Fibroblast of pulmonary artery (primary cell): ENCODE results near the gene PRDM16.

ENCODE experiments used
- DNase-seq: peaks from one replicate; pipeline ENCODE4 v3.0.0-alpha.2; 2010; ENCODE audit warnings: low read depth
- H3K4me3 ChIP-seq: replicated peaks from 2 replicates; pipeline ENCODE4 v1.5.1; 2011; ENCODE audit warnings: low read depth, mild to moderate bottlenecking, control low read depth, low read length, moderate library complexity
- TF ChIP-seq, protein P1 (sequence below): IDR thresholded peaks from 2 replicates; pipeline ENCODE4 v1.5.1; 2011; ENCODE audit warnings: mild to moderate bottlenecking, control low read depth, low read length, inconsistent platforms; ENCODE audit errors: missing control alignments

The PRDM16 gene

DNA sequence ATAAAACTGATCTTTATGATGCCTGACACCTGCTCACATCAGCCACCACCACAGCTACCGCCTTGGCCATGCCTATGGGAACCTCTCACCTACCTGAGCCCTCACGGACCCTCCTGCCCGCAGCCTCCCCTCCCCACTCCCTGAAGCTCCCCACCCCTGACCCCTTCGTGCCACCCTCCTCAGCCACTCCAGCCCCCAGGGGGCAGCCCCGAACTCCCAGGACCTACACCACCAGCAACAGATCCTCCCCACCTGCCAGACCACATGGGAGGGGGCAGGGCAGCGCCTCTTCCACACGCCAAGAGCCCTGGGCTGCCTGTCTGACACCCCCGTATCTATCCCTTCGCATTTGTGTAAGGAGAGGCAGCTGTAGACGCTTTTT is 371.3 kb downstream of the PRDM16 start:
- no peak overlapping the region for H3K4me3 ChIP-seq
- TF ChIP-seq, protein P1, sequence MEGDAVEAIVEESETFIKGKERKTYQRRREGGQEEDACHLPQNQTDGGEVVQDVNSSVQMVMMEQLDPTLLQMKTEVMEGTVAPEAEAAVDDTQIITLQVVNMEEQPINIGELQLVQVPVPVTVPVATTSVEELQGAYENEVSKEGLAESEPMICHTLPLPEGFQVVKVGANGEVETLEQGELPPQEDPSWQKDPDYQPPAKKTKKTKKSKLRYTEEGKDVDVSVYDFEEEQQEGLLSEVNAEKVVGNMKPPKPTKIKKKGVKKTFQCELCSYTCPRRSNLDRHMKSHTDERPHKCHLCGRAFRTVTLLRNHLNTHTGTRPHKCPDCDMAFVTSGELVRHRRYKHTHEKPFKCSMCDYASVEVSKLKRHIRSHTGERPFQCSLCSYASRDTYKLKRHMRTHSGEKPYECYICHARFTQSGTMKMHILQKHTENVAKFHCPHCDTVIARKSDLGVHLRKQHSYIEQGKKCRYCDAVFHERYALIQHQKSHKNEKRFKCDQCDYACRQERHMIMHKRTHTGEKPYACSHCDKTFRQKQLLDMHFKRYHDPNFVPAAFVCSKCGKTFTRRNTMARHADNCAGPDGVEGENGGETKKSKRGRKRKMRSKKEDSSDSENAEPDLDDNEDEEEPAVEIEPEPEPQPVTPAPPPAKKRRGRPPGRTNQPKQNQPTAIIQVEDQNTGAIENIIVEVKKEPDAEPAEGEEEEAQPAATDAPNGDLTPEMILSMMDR = no peak
- DNase-seq = no peak

DNA sequence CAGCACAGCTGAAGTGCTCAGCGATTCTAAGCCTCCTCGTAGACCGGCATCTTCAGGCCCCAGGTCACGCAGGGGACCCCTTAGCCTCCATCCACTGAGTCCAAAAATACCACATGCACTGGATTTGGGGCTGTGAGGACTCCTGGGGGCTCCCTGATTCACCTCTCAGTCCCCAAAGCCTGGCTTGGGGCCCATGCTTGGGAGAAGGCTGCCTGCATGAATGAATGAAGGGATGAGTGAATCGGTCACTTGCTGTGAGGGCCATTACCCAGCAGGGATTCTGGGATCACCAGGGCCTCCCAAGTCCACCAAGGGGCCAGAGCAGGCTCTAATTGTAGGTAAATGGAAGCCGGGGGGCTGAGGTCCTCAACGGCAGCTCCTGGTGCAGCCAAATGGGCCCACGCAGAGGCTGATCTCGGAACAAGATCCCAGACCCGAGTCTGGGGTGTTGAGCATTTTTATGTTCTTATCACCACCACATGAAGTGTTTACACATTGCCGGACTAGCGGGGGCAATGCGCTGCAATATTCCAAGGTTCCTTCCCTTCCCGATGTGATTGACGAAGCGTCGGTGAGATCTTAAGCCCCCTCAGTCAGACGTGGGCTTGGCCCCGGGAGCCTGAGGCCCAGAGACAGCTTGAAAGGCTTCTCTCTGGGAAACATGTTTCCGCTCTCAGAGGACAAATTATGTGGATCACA is 371.9 kb downstream of the PRDM16 start:
- TF ChIP-seq, protein P1 = no peak
- no peak for DNase-seq
- no peak overlapping the region for H3K4me3 ChIP-seq

DNA sequence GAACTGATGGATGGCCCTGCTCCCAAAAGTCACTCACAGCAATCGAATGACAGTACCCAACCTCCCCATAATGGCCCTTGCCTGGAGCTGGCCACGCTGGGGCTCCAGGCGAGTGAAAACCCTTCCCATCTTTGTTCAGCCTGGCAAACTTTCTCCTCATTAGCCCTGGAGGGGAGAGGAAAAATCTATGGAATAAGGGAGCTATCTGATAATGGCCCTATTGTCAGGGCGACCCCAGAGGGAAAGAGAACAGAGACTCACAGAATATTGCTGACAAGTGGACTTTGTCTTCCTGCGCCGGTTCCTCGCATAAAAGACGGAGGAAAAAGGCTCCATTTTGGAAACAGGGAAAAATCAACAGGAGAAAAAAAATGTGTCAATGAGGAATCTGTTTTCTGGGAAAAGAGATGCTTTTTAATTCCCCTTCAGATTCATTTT is 372.4 kb downstream of the PRDM16 start:
- TF ChIP-seq, protein P1 = no peak
- no peak for DNase-seq
- H3K4me3 ChIP-seq = no peak overlapping the region

DNA sequence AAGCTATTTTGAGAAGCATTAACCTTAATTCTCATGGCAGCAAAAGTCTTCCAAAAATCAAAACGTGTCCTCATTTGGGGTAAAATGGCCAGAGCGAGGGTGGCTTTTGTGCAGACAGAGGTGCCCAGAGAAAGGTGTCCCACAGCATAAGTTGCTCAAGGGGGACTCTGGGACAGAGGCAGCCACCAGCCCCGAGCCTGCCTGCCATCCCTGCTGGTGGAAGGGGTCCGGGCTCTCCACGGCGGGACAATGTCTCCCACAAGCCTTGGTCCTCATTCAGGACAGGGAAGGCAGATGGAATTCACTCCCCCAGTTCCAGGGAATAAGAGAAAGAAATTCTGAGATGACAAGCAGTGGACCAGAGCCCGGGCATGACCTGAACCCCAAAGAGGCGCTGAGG is 372.9 kb downstream of the PRDM16 start:
- no peak overlapping the region for H3K4me3 ChIP-seq
- DNase-seq = no peak
- TF ChIP-seq, protein P1 = no peak

DNA sequence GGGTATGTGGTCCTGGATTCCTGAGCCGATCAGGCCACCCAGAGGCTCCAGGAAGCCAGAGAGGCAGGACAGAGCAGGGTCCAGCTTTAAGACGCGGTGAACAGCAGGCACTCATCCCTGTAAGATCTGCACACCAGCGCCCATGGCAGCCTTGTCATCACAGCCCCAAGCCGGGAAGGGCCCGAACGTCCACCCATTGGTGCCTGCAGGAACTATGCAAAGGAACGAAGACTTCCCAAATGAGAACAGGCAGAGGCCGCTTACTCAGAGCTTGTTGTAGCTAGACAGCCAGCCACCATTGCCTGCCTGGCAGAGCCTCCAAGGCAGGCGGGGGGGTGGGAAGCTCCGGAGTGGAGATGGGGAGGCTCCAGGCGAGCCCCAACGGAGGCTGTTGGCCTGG is 373.3 kb downstream of the PRDM16 start:
- H3K4me3 ChIP-seq = no peak overlapping the region
- DNase-seq = no peak
- TF ChIP-seq, protein P1 = no peak

DNA sequence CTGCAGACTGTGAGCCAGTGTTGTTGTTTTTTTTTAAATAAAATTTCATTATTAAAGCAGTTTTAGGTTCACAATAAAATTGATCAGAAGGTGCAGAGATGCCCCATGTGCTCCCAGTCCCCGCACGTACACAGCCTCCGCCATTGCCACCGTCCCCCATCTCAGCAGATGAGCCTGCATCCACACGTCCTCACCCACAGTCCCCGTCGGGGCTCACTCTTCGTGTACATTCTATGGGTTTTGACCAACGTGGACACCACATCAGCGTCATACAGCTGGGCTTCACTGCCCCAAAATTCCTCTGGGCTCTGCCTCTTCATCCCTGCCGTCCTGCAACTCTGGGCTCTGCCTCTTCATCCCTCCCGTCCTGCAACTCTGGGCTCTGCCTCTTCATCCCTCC is 373.9 kb downstream of the PRDM16 start:
- no peak overlapping the region for H3K4me3 ChIP-seq
- TF ChIP-seq, protein P1 = no peak
- no peak for DNase-seq

DNA sequence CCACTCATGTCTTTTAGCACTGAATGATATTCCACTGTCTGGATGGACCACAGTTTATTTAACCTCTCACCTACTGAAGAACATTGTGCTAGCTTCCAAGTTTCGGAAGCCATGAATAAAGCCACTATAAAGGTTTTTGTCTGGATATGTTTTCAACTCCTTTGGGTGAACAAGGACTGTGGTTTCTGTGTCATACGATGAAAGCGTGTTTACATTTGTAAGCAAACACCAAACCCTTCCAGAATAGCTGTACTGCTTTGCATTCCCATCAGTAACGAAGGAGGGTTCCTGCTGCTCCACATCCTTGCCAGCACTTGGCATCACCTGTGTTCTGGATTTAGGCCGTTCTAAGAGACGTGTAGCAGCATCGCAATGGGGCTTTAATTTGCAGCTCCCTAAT is 374.8 kb downstream of the PRDM16 start:
- H3K4me3 ChIP-seq = no peak overlapping the region
- TF ChIP-seq, protein P1 = no peak
- DNase-seq = no peak
